OCI-LY7 (cell line): ENCODE measurements around the gene CCNA1. TPM values are rescaled to one million over a fixed set of nuclear protein-coding genes. Genes with fewer than 3 reads are reported as not detected.

Source experiments
- BruUV-seq: library from RNA; stranded (reverse); fragments of 400-500 nt; replicated peaks from 2 replicates; lab custom pipeline; 2021; lab: Mats Ljungman, UMichigan
- CTCF ChIA-PET: fragments of 300-600 bp; sonication (Branson Sonifier 250); formaldehyde crosslinking; loops from one replicate; lab custom pipeline; 2022; ENCODE audit warnings: antibody characterized with exemption; ENCODE audit not compliant: unreplicated experiment; lab: Charles Lee
- POLR2A ChIA-PET: fragments of 300-600 bp; sonication (Branson Sonifier 250); formaldehyde crosslinking; loops from one replicate; lab custom pipeline; 2022; ENCODE audit warnings: antibody characterized with exemption; lab: Charles Lee
- DNase-seq: peaks from one replicate; pipeline ENCODE4 v3.0.0-alpha.2; 2015; ENCODE audit warnings: low spot score
- H2AFZ ChIP-seq: fragments of 200-600 bp; sonication (generic), shearing (Covaris generic); 2 replicates; pipeline ENCODE4 v1.6.1; 2014; ENCODE audit warnings: mild to moderate bottlenecking, antibody characterized with exemption, low read length, moderate library complexity
- H3K27ac ChIP-seq: fragments of 200-600 bp; sonication (generic); 2 replicates; pipeline ENCODE4 v1.5.1; 2014; ENCODE audit warnings: mixed run types, low read depth, mild to moderate bottlenecking, moderate library complexity, low read length, inconsistent platforms; ENCODE audit not compliant: poor library complexity, severe bottlenecking
- H3K36me3 ChIP-seq: fragments of 200-600 bp; sonication (generic); 2 replicates; pipeline ENCODE4 v1.6.1; 2014; ENCODE audit warnings: mild to moderate bottlenecking, antibody characterized with exemption, low read length, moderate library complexity, mixed read lengths; ENCODE audit not compliant: insufficient read depth
- H3K4me1 ChIP-seq: fragments of 200-600 bp; sonication (generic); 2 replicates; pipeline ENCODE4 v1.5.1; 2014; ENCODE audit warnings: mild to moderate bottlenecking, low read length; ENCODE audit not compliant: insufficient read depth, poor library complexity, severe bottlenecking
- H3K4me2 ChIP-seq: fragments of 200-600 bp; sonication (generic); 2 replicates; pipeline ENCODE4 v1.6.1; 2014; ENCODE audit warnings: mild to moderate bottlenecking, low read length
- H3K4me3 ChIP-seq: fragments of 200-600 bp; sonication (generic); 2 replicates; pipeline ENCODE4 v1.5.1; 2014; ENCODE audit warnings: mild to moderate bottlenecking, low read depth, low read length; ENCODE audit not compliant: poor library complexity, severe bottlenecking
- H3K79me2 ChIP-seq: fragments of 200-600 bp; sonication (generic); 2 replicates; pipeline ENCODE4 v1.6.1; 2016; ENCODE audit warnings: low read depth, mild to moderate bottlenecking, low read length, moderate library complexity, mixed read lengths; ENCODE audit not compliant: insufficient read depth
- H3K9me2 ChIP-seq: fragments of 200-600 bp; sonication (generic); 2 replicates; pipeline ENCODE4 v1.6.1; 2016; ENCODE audit warnings: mild to moderate bottlenecking, low read length, mixed read lengths; ENCODE audit not compliant: insufficient read depth
- H3K9me3 ChIP-seq: fragments of 200-600 bp; sonication (generic); 2 replicates; pipeline ENCODE4 v1.6.1; 2014; ENCODE audit warnings: mild to moderate bottlenecking, mixed run types, low read length, mixed read lengths
- H4K20me1 ChIP-seq: fragments of 200-600 bp; sonication (generic); 2 replicates; pipeline ENCODE4 v1.6.1; 2014; ENCODE audit warnings: mild to moderate bottlenecking, antibody characterized with exemption, low read length, moderate library complexity, mixed read lengths; ENCODE audit not compliant: insufficient read depth
- CTCF ChIP-seq: fragments of 200-600 bp; sonication (generic); conservative IDR thresholded peaks from 2 replicates; pipeline ENCODE4 v1.5.1; 2014; ENCODE audit warnings: mild to moderate bottlenecking, antibody characterized with exemption, low read length, moderate library complexity, mixed read lengths
- EZH2phosphoT487 ChIP-seq: fragments of 200-600 bp; sonication (generic); IDR thresholded peaks from 2 replicates; pipeline ENCODE4 v1.6.1; 2018; ENCODE audit warnings: low read depth, borderline replicate concordance, mild to moderate bottlenecking, mixed run types, antibody characterized with exemption, low read length, moderate library complexity, mixed read lengths
- intact Hi-C: fragments of 100-400 bp; cut with micrococcal nuclease; formaldehyde crosslinking; loops from one replicate; pipeline ENCODE4 v1.10.0; 2022; ENCODE audit not compliant: unreplicated experiment
- total RNA-seq, 2 experiments: library from RNA; depleted of rRNA in 1 of 2; stranded (reverse); fragments of >200 nt in 1 of 2; shearing (Covaris generic) in 1 of 2; gene quantifications; 2 replicates each; pipeline ENCODE4 v1.2.3, GENCODE V29; 2014 to 2022

Gene CCNA1
- total RNA-seq, 2 experiments from 2014 or later, result not detected

GRCh38 chr13:36454987-36455386 is 22.7 kb downstream of the CCNA1 start:
- Histone ChIP-seq H2AFZ (no peak overlapping the region), H3K9me3 (no peaks in the 10 kb centered on the region), H3K79me2 (no peaks in the 10 kb centered on the region), H4K20me1 (no peaks in the 10 kb centered on the region), H3K4me1 (no peaks in the 10 kb centered on the region), H3K4me2 (no peak overlapping the region), H3K9me2 (no peaks in the 10 kb centered on the region), H3K36me3 (no peaks in the 10 kb centered on the region), H3K27ac (no peak overlapping the region), H3K4me3 (no peak overlapping the region)
- ChIA-PET CTCF (no interaction called here), POLR2A (interaction anchor here (0.5 to 1.4 kb wide), 3 partner anchors 15 to 854 kb away, joined by 4 to 7 read pairs (median 6); no protein-coding TSS in a partner anchor)
- no peak for TF ChIP-seq CTCF
- no peak for TF ChIP-seq EZH2phosphoT487
- no TSS peak for BruUV-seq
- DNase-seq, result no peak
- intact Hi-C loops, result no loop called here

- ChIA-PET CTCF (interaction anchor here (0.5 kb wide), 1 partner anchor 601 kb away, joined by 3 read pairs; no protein-coding TSS in a partner anchor), POLR2A (interaction anchor here (1.4 kb wide), 1 partner anchor 16 kb away, joined by 6 read pairs; no protein-coding TSS in a partner anchor)
- TF ChIP-seq EZH2phosphoT487, result no peak
- no peak for TF ChIP-seq CTCF
- H2AFZ ChIP-seq, result no peak overlapping the region
- H3K4me3 ChIP-seq, result no peak overlapping the region
- no peaks in the 10 kb centered on the region for H3K4me1 ChIP-seq
- no peaks in the 10 kb centered on the region for H3K9me3 ChIP-seq
- H4K20me1 ChIP-seq, result no peaks in the 10 kb centered on the region
- intact Hi-C loops, result no loop called here
- H3K4me2 ChIP-seq, result no peak overlapping the region
- H3K27ac ChIP-seq, result no peak overlapping the region
- no peaks in the 10 kb centered on the region for H3K36me3 ChIP-seq
- no peak for DNase-seq
- H3K79me2 ChIP-seq, result no peaks in the 10 kb centered on the region
- no peaks in the 10 kb centered on the region for H3K9me2 ChIP-seq
- BruUV-seq, result no TSS peak
Observed at GRCh38 chr13:36456577-36456976, 24.3 kb downstream of the CCNA1 start.

GRCh38 chr13:36461506-36461905 is 29.2 kb downstream of the CCNA1 start:
- POLR2A ChIA-PET, result no interaction called here
- DNase-seq, result no peak
- intact Hi-C loops, result no loop called here
- no peak overlapping the region for H2AFZ ChIP-seq
- H3K4me3 ChIP-seq, result no peak overlapping the region
- no peaks in the 10 kb centered on the region for H4K20me1 ChIP-seq
- BruUV-seq, result no TSS peak
- TF ChIP-seq CTCF, result no peak
- TF ChIP-seq EZH2phosphoT487, result no peak
- no peaks in the 10 kb centered on the region for H3K4me1 ChIP-seq
- H3K9me2 ChIP-seq, result no peaks in the 10 kb centered on the region
- H3K36me3 ChIP-seq, result no peaks in the 10 kb centered on the region
- no peak overlapping the region for H3K4me2 ChIP-seq
- H3K9me3 ChIP-seq, result no peaks in the 10 kb centered on the region
- H3K27ac ChIP-seq, result no peak overlapping the region
- no peaks in the 10 kb centered on the region for H3K79me2 ChIP-seq
- CTCF ChIA-PET, result no interaction called here
